HG02973 (cell line): ENCODE data around the gene AMMECR1.

Experiments used
- ATAC-seq: cut with Tn5 transposase; IDR thresholded peaks from one replicate; pipeline ENCODE4 v1.9.1; 2021; ENCODE audit warnings: moderate library complexity; ENCODE audit not compliant: unreplicated experiment

Gene AMMECR1

GRCh38 chrX:110214684-110215083 lies 103.2 kb downstream of the AMMECR1 start:
- ATAC-seq, result no peak

GRCh38 chrX:110213183-110213582 lies 104.7 kb downstream of the AMMECR1 start:
- ATAC-seq, result no peak

GRCh38 chrX:110212299-110212698 lies 105.6 kb downstream of the AMMECR1 start:
- ATAC-seq, result no peak

- no peak for ATAC-seq
Measured at GRCh38 chrX:110211340-110211739, 106.5 kb downstream of the AMMECR1 start.

GRCh38 chrX:110210417-110211139 lies 107.3 kb downstream of the AMMECR1 start:
- ATAC-seq, result no peak

GRCh38 chrX:110208092-110208491 lies 109.8 kb downstream of the AMMECR1 start:
- ATAC-seq, result no peak

- no peak for ATAC-seq
Measured at GRCh38 chrX:110204986-110205385, 112.9 kb downstream of the AMMECR1 start.

- ATAC-seq, result no peak
Measured at GRCh38 chrX:110201799-110202198, 116.1 kb downstream of the AMMECR1 start.

- ATAC-seq, result no peak
Measured at GRCh38 chrX:110194977-110195376, 122.9 kb downstream of the AMMECR1 start.

- no peak for ATAC-seq
Measured at GRCh38 chrX:110192516-110192915, 125.4 kb downstream of the AMMECR1 start.

GRCh38 chrX:110188701-110189558 lies 129.0 kb downstream of the AMMECR1 start:
- ATAC-seq, result no peak

- ATAC-seq, result no peak
Measured at GRCh38 chrX:110183314-110183713, 134.6 kb downstream of the AMMECR1 start.

GRCh38 chrX:110182865-110183264 lies 135.0 kb downstream of the AMMECR1 start:
- ATAC-seq, result no peak

- ATAC-seq, result no peak
Measured at GRCh38 chrX:110182362-110182761, 135.5 kb downstream of the AMMECR1 start.

GRCh38 chrX:110181459-110182137 lies 136.3 kb downstream of the AMMECR1 start:
- no peak for ATAC-seq

- peak; percentile 87 for ATAC-seq
Measured at GRCh38 chrX:110180928-110181310, 137.0 kb downstream of the AMMECR1 start.

GRCh38 chrX:110180176-110180927 lies 137.5 kb downstream of the AMMECR1 start:
- no peak for ATAC-seq

- no peak for ATAC-seq
Measured at GRCh38 chrX:110178179-110178865, 139.6 kb downstream of the AMMECR1 start.

GRCh38 chrX:110175696-110176095 lies 142.2 kb downstream of the AMMECR1 start:
- no peak for ATAC-seq

- ATAC-seq, result no peak
Measured at GRCh38 chrX:110175146-110175545, 142.7 kb downstream of the AMMECR1 start.
